ENCODE data around the gene PIGV. TPM values are rescaled to one million over a fixed set of nuclear protein-coding genes. Genes with fewer than 3 reads are reported as not detected.

The PIGV gene
- total RNA-seq, 1 experiment from 2014 or later: 14.7 TPM

GRCh38 chr1:26814893-26815292, 27.1 kb downstream of the PIGV start:
- POLR2A ChIA-PET: no interaction called here
- no peak for TF ChIP-seq CTCF (IDR thresholded peaks at IDR 0.05; ENCODE audit: unreplicated experiment)
- no peaks in the 10 kb centered on the region for H3K9me3 Mint-ChIP-seq (ENCODE audit: unreplicated experiment)
- intact Hi-C loops (cut with micrococcal nuclease): no loop called here
- no peaks in the 10 kb centered on the region for H3K27me3 Mint-ChIP-seq (ENCODE audit: insufficient read depth, unreplicated experiment)
- CTCF ChIA-PET: interaction anchor here (1.0 kb wide), 1 partner anchor 213 kb away, joined by 3 read pairs; no protein-coding TSS in a partner anchor
- peaks cover 6% of the 10 kb centered on the region for H3K4me1 Mint-ChIP-seq (ENCODE audit: insufficient read depth, unreplicated experiment)
- no TSS peak for BruUV-seq (replicated peaks)
- DNase-seq (ENCODE audit: unreplicated experiment): no peak
- no peak overlapping the region for H3K4me3 Mint-ChIP-seq (ENCODE audit: unreplicated experiment)
- no peak overlapping the region for H3K27ac Mint-ChIP-seq (ENCODE audit: low read depth, unreplicated experiment)
- no peaks in the 10 kb centered on the region for H3K36me3 Mint-ChIP-seq (ENCODE audit: insufficient read depth, unreplicated experiment)

DNA sequence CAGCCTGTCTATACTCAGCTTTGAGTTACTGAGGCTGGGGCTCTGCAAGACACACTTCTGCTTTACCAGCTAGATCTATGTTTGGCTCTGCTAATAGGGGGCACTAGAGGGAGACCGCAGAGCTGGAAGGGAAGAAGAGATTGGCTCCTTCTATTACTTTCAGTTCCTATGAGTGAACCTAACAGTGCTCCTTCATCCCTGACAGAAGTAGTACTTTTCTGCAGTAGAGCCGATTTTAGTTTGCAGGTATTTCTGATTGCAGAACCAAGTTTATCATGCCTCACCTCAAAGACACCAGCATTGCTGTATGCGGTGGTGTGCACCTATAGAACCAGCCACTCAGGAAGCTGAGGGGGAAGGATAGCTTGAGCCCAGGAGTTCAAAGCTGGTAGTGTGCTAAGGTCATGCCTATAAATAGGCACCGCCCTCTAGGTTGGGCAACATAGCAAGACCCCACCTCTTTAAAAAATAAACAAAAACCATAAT, 33.1 kb downstream of the PIGV start:
- H3K9me3 Mint-ChIP-seq (ENCODE audit: unreplicated experiment): no peaks in the 10 kb centered on the region
- no peak overlapping the region for H3K27ac Mint-ChIP-seq (ENCODE audit: low read depth, unreplicated experiment)
- no peaks in the 10 kb centered on the region for H3K27me3 Mint-ChIP-seq (ENCODE audit: insufficient read depth, unreplicated experiment)
- intact Hi-C loops (cut with micrococcal nuclease): no loop called here
- H3K36me3 Mint-ChIP-seq (ENCODE audit: insufficient read depth, unreplicated experiment): no peaks in the 10 kb centered on the region
- TF ChIP-seq CTCF (IDR thresholded peaks at IDR 0.05; ENCODE audit: unreplicated experiment): no peak
- ChIA-PET POLR2A (interaction anchor here (0.9 to 1.3 kb wide), 4 partner anchors 9 to 44 kb away, joined by 3 to 4 read pairs (median 3); no protein-coding TSS in a partner anchor), CTCF (interaction anchor here (0.5 to 1.4 kb wide), 3 partner anchors 10 to 25 kb away, joined by 3 to 8 read pairs (median 4); no protein-coding TSS in a partner anchor)
- no TSS peak for BruUV-seq (replicated peaks)
- H3K4me1 Mint-ChIP-seq (ENCODE audit: insufficient read depth, unreplicated experiment): peaks cover 6% of the 10 kb centered on the region
- no peak for DNase-seq (ENCODE audit: unreplicated experiment)
- H3K4me3 Mint-ChIP-seq (ENCODE audit: unreplicated experiment): no peak overlapping the region

DNA sequence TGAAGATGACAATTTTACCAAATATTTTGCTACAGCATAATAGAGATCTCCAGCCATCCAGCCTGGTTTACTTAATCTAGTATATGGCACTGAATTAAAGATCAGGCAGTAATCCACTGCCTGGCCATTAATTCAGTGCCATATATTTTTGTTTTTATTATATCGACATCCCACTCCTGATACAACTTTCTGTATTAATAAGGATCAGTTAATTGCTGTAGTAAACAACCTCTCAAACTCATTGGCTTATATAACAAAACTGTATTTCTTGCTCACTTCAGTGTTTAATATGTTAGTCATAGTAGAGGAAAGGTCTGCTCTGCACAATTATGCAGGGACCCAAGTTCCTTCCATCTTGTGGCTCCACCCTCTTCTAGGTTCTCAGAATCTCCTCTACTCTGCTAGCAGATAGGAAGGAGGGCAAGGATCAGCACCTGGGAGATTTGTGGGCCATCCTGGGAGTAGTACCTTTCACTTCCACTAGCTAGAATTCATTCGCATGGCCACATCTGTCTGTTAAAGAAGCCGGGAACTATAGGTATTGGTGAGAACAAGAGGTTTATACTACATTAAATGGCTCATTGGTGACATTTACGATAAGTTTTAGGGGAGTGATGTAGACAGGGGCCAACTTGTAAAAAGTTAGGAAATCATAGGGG, 35.1 kb downstream of the PIGV start:
- Mint-ChIP-seq H3K27me3 (ENCODE audit: insufficient read depth, unreplicated experiment) (no peaks in the 10 kb centered on the region), H3K36me3 (ENCODE audit: insufficient read depth, unreplicated experiment) (no peaks in the 10 kb centered on the region), H3K4me1 (ENCODE audit: insufficient read depth, unreplicated experiment) (peaks cover 12% of the 10 kb centered on the region), H3K27ac (ENCODE audit: low read depth, unreplicated experiment) (no peak overlapping the region), H3K4me3 (ENCODE audit: unreplicated experiment) (no peak overlapping the region), H3K9me3 (ENCODE audit: unreplicated experiment) (no peaks in the 10 kb centered on the region)
- intact Hi-C loops (cut with micrococcal nuclease): no loop called here
- DNase-seq (ENCODE audit: unreplicated experiment): no peak
- no peak for TF ChIP-seq CTCF (IDR thresholded peaks at IDR 0.05; ENCODE audit: unreplicated experiment)
- ChIA-PET POLR2A (interaction anchor here (0.7 to 1.0 kb wide), 2 partner anchors 64 to 277 kb away, joined by 4 to 5 read pairs; no protein-coding TSS in a partner anchor), CTCF (interaction anchor here (0.7 to 3.1 kb wide), 5 partner anchors 12 to 222 kb away, joined by 3 to 15 read pairs (median 3); no protein-coding TSS in a partner anchor)
- BruUV-seq (replicated peaks): no TSS peak

DNA sequence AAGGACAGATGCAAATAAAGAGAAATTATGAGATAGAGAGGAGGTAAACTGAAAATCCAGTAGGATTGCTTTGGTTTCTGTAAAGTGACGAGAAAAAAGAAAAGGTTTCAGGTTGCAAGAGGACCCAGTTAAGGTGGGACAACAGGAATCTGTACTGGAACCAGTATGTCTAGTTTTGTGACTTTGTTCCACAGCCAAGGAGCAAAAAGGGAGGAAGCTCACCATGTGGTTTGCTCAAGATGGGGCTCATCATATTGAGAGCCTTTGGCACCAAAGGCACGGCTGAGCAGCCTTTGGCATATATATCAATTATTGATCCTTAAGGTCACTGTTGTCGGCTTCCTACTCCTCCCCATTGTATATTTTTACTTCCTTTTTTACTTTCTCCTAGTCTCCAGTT, 37.0 kb downstream of the PIGV start:
- Mint-ChIP-seq H3K4me3 (ENCODE audit: unreplicated experiment) (no peak overlapping the region), H3K36me3 (ENCODE audit: insufficient read depth, unreplicated experiment) (no peaks in the 10 kb centered on the region), H3K27me3 (ENCODE audit: insufficient read depth, unreplicated experiment) (no peaks in the 10 kb centered on the region), H3K27ac (ENCODE audit: low read depth, unreplicated experiment) (no peak overlapping the region), H3K4me1 (ENCODE audit: insufficient read depth, unreplicated experiment) (peaks cover 25% of the 10 kb centered on the region), H3K9me3 (ENCODE audit: unreplicated experiment) (no peaks in the 10 kb centered on the region)
- intact Hi-C loops (cut with micrococcal nuclease): no loop called here
- CTCF ChIA-PET: interaction anchor here (3.1 kb wide), 1 partner anchor 14 kb away, joined by 15 read pairs; no protein-coding TSS in a partner anchor
- no peak for TF ChIP-seq CTCF (IDR thresholded peaks at IDR 0.05; ENCODE audit: unreplicated experiment)
- BruUV-seq (replicated peaks): no TSS peak
- POLR2A ChIA-PET: no interaction called here
- no peak for DNase-seq (ENCODE audit: unreplicated experiment)

Data from MCF 10A (cell line).